Prostate gland (tissue), 2 donors: ENCODE results near the gene RNF168. TPM values are rescaled to one million over a fixed set of nuclear protein-coding genes. Genes with fewer than 3 reads are reported as not detected.
"Not testable (repeated sequence)": the region's sequence is repeated elsewhere in the genome, so short reads cannot be mapped to it uniquely, and the experiment has no call there.

ENCODE experiments used
- DNase-seq: peaks from one replicate; pipeline ENCODE4 v3.0.0-alpha.2; 2019; ENCODE audit warnings: low spot score
- H3K27ac ChIP-seq, 2 donors: fragments of 200-600 bp; sonication (generic); 2 replicates each; pipeline ENCODE4 v1.5.1; 2017 to 2019
- H3K27me3 ChIP-seq: fragments of 200-600 bp; sonication (generic); replicated peaks from 2 replicates; pipeline ENCODE4 v1.5.1; 2019; ENCODE audit not compliant: insufficient read depth
- H3K36me3 ChIP-seq, 2 donors: fragments of 200-600 bp; sonication (generic); 1 replicate in 1 of 2; 2 replicates in 1 of 2; pipeline versions ENCODE4 v1.5.1 to v1.8.1; 2017 to 2019
- H3K4me1 ChIP-seq: fragments of 200-600 bp; sonication (generic); replicated peaks from 2 replicates; pipeline ENCODE4 v1.5.1; 2019
- H3K4me3 ChIP-seq, 2 donors: fragments of 200-600 bp; sonication (generic); 2 replicates each; pipeline ENCODE4 v1.5.1; 2017 to 2019
- H3K9me3 ChIP-seq: fragments of 200-600 bp; sonication (generic); 2 replicates; pipeline ENCODE4 v1.5.1; 2017
- POLR2A ChIP-seq: fragments of 450-650 bp; IDR thresholded peaks from one replicate; pipeline ENCODE4 v1.6.1; 2016; ENCODE audit warnings: antibody characterized with exemption, mild to moderate bottlenecking
- POLR2AphosphoS5 ChIP-seq: sonication (generic); formaldehyde crosslinking; IDR thresholded peaks from one replicate; pipeline ENCODE4 v1.6.1; 2017; ENCODE audit warnings: antibody characterized with exemption
- WGBS: methylation state at CpG from one replicate; pipeline ENCODE4 v1.1.5; 2018; 5-methylcytosine and 5-hydroxymethylcytosine counted together
- intact Hi-C: fragments of 100-400 bp; cut with DNase I; formaldehyde crosslinking; loops from one replicate; pipeline ENCODE4 v1.14.2; 2022
- total RNA-seq, 2 donors: library from RNA; depleted of rRNA; stranded (reverse); fragments of >200 nt; gene quantifications; one replicate each; pipeline ENCODE4 v1.1.0, GENCODE V29; 2016
- TF ChIP-seq, protein P1 (sequence below), 4 experiments: fragments of 200-600 bp in 2 of 4; fragments of 450-650 bp in 2 of 4; sonication (generic) in 2 of 4; IDR thresholded peaks; 1 replicate in 3 of 4; 2 replicates in 1 of 4; pipeline ENCODE4 v1.5.1; 2016 to 2019; ENCODE audit warnings: antibody characterized with exemption in 4 of 4, mild to moderate bottlenecking in 2 of 4, moderate library complexity in 2 of 4

The RNF168 gene
- total RNA-seq, 2 donors from 2014 or later, result 17.1 to 30.6 TPM

- Histone ChIP-seq H3K4me1 (no peaks in the 10 kb centered on the region), H3K9me3 (no peaks in the 10 kb centered on the region), H3K36me3 (no peaks in the 10 kb centered on the region), H3K4me3 (no peak overlapping the region), H3K27me3 (no peaks in the 10 kb centered on the region), H3K27ac (no peak overlapping the region)
- no peak for DNase-seq
- TF ChIP-seq POLR2AphosphoS5 (no peak), POLR2A (no peak)
- TF ChIP-seq, protein P1, sequence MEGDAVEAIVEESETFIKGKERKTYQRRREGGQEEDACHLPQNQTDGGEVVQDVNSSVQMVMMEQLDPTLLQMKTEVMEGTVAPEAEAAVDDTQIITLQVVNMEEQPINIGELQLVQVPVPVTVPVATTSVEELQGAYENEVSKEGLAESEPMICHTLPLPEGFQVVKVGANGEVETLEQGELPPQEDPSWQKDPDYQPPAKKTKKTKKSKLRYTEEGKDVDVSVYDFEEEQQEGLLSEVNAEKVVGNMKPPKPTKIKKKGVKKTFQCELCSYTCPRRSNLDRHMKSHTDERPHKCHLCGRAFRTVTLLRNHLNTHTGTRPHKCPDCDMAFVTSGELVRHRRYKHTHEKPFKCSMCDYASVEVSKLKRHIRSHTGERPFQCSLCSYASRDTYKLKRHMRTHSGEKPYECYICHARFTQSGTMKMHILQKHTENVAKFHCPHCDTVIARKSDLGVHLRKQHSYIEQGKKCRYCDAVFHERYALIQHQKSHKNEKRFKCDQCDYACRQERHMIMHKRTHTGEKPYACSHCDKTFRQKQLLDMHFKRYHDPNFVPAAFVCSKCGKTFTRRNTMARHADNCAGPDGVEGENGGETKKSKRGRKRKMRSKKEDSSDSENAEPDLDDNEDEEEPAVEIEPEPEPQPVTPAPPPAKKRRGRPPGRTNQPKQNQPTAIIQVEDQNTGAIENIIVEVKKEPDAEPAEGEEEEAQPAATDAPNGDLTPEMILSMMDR (IDR thresholded peaks at IDR 0.05), result no peak
- WGBS, result 88% methylated on average over 8 of the region's 8 CpGs
- intact Hi-C loops, result no loop called here
Measured at GRCh38 chr3:196506687-196507086, 3.1 kb upstream of the RNF168 start.

DNA sequence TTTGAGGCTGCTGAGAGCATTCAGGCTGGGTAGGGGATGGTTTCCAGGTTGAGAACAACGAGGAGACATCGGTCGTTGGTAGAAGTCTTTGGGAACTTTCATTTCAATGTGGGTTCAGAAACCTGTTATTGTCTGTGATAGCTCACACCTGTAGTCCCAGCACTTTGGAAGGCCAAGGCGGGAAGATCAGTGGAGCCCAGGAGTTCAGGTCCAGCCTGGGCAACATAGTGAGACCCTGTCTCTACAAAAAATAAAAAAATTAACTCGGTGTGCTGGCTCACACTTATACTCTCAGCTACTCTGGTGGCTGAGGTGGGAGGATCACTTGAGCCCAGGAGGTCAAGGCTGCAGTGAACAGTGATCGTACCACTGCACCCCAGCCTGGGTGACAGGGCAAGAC is 988 bp upstream of the RNF168 start:
- Histone ChIP-seq H3K4me3 (no peak overlapping the region), H3K27me3 (no peaks in the 10 kb centered on the region), H3K9me3 (no peaks in the 10 kb centered on the region), H3K4me1 (no peaks in the 10 kb centered on the region), H3K36me3 (no peaks in the 10 kb centered on the region), H3K27ac (peak overlapping the region in 1 of 2 donors; percentile 88)
- no peak for DNase-seq
- WGBS, result 94% methylated on average over 6 of the region's 6 CpGs
- intact Hi-C loops, result no loop called here
- TF ChIP-seq, protein P1 (IDR thresholded peaks at IDR 0.05), result no peak
- TF ChIP-seq POLR2A (no peak), POLR2AphosphoS5 (no peak)

- intact Hi-C loops, DNase-seq, H3K36me3 ChIP-seq, H3K9me3 ChIP-seq, H3K27me3 ChIP-seq, H3K4me1 ChIP-seq: not testable (repeated sequence)
- Histone ChIP-seq H3K4me3 (peak overlapping the region; percentile 62 to 65), H3K27ac (peak overlapping the region; percentile 88 to 93)
- WGBS, result 37% methylated on average over 7 of the region's 7 CpGs
Measured at GRCh38 chr3:196504077-196504398, 470 bp upstream of the RNF168 start.

DNA sequence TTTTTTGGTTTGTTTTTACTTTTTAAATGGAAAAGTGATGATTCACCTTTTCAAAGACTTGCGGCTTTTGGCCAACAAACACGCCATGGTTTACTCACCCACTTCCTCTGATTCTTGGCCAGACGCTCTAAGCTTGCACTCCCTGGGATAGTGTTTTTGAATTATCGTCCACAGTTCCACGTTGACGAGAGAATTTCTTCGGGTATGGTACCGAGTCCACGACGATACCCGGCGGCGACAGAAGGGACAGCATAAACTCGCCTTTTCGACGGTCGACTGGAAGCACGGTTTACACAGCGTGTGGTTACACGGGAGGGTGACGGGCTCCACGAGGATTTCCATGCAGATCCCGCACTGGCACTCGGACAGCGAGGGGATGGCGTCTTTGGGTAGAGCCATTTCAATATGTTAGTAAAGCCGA is 783 bp downstream of the RNF168 start:
- H3K9me3 ChIP-seq, result no peaks in the 10 kb centered on the region
- intact Hi-C loops, result loop anchor here (2.0 kb wide), 1 partner anchor 70 kb away; the partner anchor contains the start of gene UBXN7
- H3K4me3 ChIP-seq, result peak overlapping the region; percentile 62 to 65
- no peaks in the 10 kb centered on the region for H3K4me1 ChIP-seq
- H3K27me3 ChIP-seq, result no peaks in the 10 kb centered on the region
- DNase-seq, result peak; percentile 31
- H3K27ac ChIP-seq, result peak overlapping the region; percentile 88 to 93
- WGBS, result 0% methylated on average over 27 of the region's 27 CpGs
- H3K36me3 ChIP-seq, result no peaks in the 10 kb centered on the region
- TF ChIP-seq POLR2A (no peak), POLR2AphosphoS5 (peak; percentile 41)

DNA sequence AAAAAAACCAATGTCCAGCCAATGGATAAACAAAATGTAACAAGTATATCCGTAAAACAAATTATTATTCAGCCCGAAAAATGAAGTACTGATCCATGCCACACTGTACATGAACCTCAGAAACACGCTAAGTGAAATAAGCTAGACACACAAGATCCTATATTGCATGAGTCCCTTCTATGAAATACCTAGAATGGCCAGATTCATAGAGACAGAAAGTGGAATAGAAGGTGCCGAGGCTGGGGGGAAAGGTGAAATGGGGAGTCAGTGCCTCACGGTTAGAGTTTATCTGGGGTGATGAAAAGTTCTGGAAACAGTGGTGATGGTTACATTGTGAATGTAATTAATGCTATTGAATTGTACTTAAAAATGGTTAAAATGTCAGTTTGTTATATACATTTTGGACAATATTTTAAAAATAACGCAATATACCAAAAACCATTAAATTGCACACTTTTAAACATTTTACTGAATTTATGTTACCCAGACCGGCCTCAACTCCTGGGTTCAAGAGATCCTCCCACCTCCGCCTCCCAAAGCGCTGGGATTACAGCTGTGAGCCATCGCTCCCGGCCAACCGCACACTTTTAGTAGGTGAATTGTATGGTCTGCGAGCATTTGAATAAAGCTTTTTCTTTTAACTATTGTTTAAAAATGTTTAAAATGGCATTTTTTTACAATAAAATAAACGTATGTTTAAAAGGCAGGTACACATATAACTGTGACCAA is 2.1 kb downstream of the RNF168 start:
- no peaks in the 10 kb centered on the region for H3K4me1 ChIP-seq
- DNase-seq, result no peak
- no peak for TF ChIP-seq POLR2AphosphoS5
- TF ChIP-seq, protein P1 (IDR thresholded peaks at IDR 0.05), result no peak
- TF ChIP-seq POLR2A, result no peak
- 5% methylated on average over 14 of the region's 14 CpGs for WGBS
- no peaks in the 10 kb centered on the region for H3K36me3 ChIP-seq
- H3K27me3 ChIP-seq, result no peaks in the 10 kb centered on the region
- intact Hi-C loops, result loop anchor here (2.0 kb wide), 1 partner anchor 69 kb away; the partner anchor contains the start of gene UBXN7
- peak overlapping the region in 1 of 2 donors; percentile 22 for H3K27ac ChIP-seq
- peak overlapping the region; percentile 62 to 65 for H3K4me3 ChIP-seq
- no peaks in the 10 kb centered on the region for H3K9me3 ChIP-seq
